Esophagus squamous epithelium (tissue), 4 donors: ENCODE results near the gene RAPGEF5.

Experiments used
- POLR2A ChIP-seq, 4 donors: fragments of 450-650 bp; IDR thresholded peaks; one replicate each; pipeline ENCODE4 v1.6.1; 2017; ENCODE audit warnings: antibody characterized with exemption in 4 of 4, mild to moderate bottlenecking in 4 of 4, moderate library complexity in 3 of 4
- TF ChIP-seq, protein P1 (sequence below), 6 experiments: fragments of 450-650 bp in 4 of 6; fragments of 200-600 bp in 2 of 6; sonication (generic) in 2 of 6; IDR thresholded peaks; one replicate each; pipeline ENCODE4 v1.5.1; 2016 to 2019; ENCODE audit warnings: antibody characterized with exemption in 6 of 6, mild to moderate bottlenecking in 4 of 6, moderate library complexity in 4 of 6

GRCh38 chr7:22252016-22252415, 104.9 kb downstream of the RAPGEF5 start:
- no peak for TF ChIP-seq POLR2A (IDR thresholded peaks at IDR 0.05)
- TF ChIP-seq, protein P1, sequence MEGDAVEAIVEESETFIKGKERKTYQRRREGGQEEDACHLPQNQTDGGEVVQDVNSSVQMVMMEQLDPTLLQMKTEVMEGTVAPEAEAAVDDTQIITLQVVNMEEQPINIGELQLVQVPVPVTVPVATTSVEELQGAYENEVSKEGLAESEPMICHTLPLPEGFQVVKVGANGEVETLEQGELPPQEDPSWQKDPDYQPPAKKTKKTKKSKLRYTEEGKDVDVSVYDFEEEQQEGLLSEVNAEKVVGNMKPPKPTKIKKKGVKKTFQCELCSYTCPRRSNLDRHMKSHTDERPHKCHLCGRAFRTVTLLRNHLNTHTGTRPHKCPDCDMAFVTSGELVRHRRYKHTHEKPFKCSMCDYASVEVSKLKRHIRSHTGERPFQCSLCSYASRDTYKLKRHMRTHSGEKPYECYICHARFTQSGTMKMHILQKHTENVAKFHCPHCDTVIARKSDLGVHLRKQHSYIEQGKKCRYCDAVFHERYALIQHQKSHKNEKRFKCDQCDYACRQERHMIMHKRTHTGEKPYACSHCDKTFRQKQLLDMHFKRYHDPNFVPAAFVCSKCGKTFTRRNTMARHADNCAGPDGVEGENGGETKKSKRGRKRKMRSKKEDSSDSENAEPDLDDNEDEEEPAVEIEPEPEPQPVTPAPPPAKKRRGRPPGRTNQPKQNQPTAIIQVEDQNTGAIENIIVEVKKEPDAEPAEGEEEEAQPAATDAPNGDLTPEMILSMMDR (IDR thresholded peaks at IDR 0.05), result no peak
